ENCODE measurements around the gene HSFX3. TPM values are rescaled to one million over a fixed set of nuclear protein-coding genes. Genes with fewer than 3 reads are reported as not detected.
"Not testable (repeated sequence)": the region's sequence is repeated elsewhere in the genome, so short reads cannot be mapped to it uniquely, and the experiment has no call there.

Gene HSFX3
- total RNA-seq, 1 donor, result not detected

- no peak for DNase-seq (ENCODE audit: low read depth in 2 of 3, low spot score in 2 of 3)
Measured at GRCh38 chrX:149518236-149518635, 31.5 kb downstream of the HSFX3 start.

GRCh38 chrX:149517308-149517707, 32.4 kb downstream of the HSFX3 start:
- no peak for DNase-seq (ENCODE audit: low read depth in 2 of 3, low spot score in 2 of 3)

- no peak for DNase-seq (ENCODE audit: low read depth in 2 of 3, low spot score in 2 of 3)
Measured at GRCh38 chrX:149516604-149517003, 33.1 kb downstream of the HSFX3 start.

- no peak for DNase-seq (ENCODE audit: low read depth in 2 of 3, low spot score in 2 of 3)
Measured at GRCh38 chrX:149515954-149516602, 33.6 kb downstream of the HSFX3 start.

GRCh38 chrX:149513825-149514428, 35.8 kb downstream of the HSFX3 start:
- peak in 2 of 3 donors; percentile 65 to 80 for DNase-seq (ENCODE audit: low read depth in 2 of 3, low spot score in 2 of 3)

GRCh38 chrX:149512225-149512885, 37.4 kb downstream of the HSFX3 start:
- DNase-seq (ENCODE audit: low read depth in 2 of 3, low spot score in 2 of 3), result peak in 2 of 3 donors; percentile 32 to 54

- no peak for DNase-seq (ENCODE audit: low read depth in 2 of 3, low spot score in 2 of 3)
Measured at GRCh38 chrX:149511081-149511480, 38.6 kb downstream of the HSFX3 start.

- peak in 2 of 3 donors; percentile 64 to 77 for DNase-seq (ENCODE audit: low read depth in 2 of 3, low spot score in 2 of 3)
Measured at GRCh38 chrX:149510386-149510785, 39.3 kb downstream of the HSFX3 start.

GRCh38 chrX:149508467-149508866, 41.3 kb downstream of the HSFX3 start:
- DNase-seq (ENCODE audit: low read depth in 2 of 3, low spot score in 2 of 3), result no peak

- DNase-seq (ENCODE audit: low read depth in 2 of 3, low spot score in 2 of 3), result no peak
Measured at GRCh38 chrX:149506349-149506748, 43.4 kb downstream of the HSFX3 start.

GRCh38 chrX:149505671-149506070, 44.1 kb downstream of the HSFX3 start:
- DNase-seq (ENCODE audit: low read depth in 2 of 3, low spot score in 2 of 3), result no peak

GRCh38 chrX:149504915-149505651, 44.6 kb downstream of the HSFX3 start, which contains the start of gene IDS:
Gene IDS, minus strand, starts transcription at chrX:149505306. Its CDS starts 169 bp downstream, at chrX:149505137.
- peak; percentile 57 to 92 (median 86) for DNase-seq (ENCODE audit: low read depth in 2 of 3, low spot score in 2 of 3)

- DNase-seq (ENCODE audit: low read depth in 2 of 3, low spot score in 2 of 3), result peak; percentile 23 to 87 (median 68)
Measured at GRCh38 chrX:149504226-149504914, 45.4 kb downstream of the HSFX3 start.

GRCh38 chrX:149503446-149503845, 46.3 kb downstream of the HSFX3 start:
- peak in 2 of 3 donors; percentile 78 for DNase-seq (ENCODE audit: low read depth in 2 of 3, low spot score in 2 of 3)

GRCh38 chrX:149502923-149503322, 46.8 kb downstream of the HSFX3 start:
- DNase-seq (ENCODE audit: low read depth in 2 of 3, low spot score in 2 of 3), result not testable (repeated sequence)

- DNase-seq (ENCODE audit: low read depth in 2 of 3, low spot score in 2 of 3), result no peak
Measured at GRCh38 chrX:149499766-149500165, 50.0 kb downstream of the HSFX3 start.

GRCh38 chrX:149498767-149499166, 51.0 kb downstream of the HSFX3 start:
- DNase-seq (ENCODE audit: low read depth in 2 of 3, low spot score in 2 of 3), result no peak

All from hematopoietic multipotent progenitor cell (in vitro differentiated cells).